ENCODE measurements around the gene WIPF2.
"Not testable (repeated sequence)": the region's sequence is repeated elsewhere in the genome, so short reads cannot be mapped to it uniquely, and the experiment has no call there.

Gene WIPF2

DNA sequence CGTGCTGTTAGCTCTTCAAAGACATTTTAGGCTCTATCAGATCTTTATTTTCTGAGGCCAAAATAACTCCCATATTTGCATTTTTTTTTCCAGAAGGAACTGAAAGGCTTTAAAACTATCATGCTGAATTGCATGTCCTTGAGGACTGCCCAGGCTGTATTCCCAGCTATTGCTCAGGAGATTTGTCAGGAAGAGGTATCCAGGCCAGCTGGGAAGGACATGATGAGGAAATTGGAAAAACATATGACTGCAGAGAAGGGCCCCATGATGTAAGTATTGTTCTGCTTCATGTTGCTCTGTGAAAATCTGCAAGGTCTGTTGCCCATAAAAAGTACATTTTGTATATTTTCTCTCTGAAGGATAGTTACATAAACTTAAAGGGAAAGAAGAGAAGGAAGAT, 74.3 kb downstream of the WIPF2 start:
- ATAC-seq: no peak
- Mint-ChIP-seq H3K27ac (no peak overlapping the region), H3K4me1 (peaks cover 5% of the 10 kb centered on the region), H3K9me3 (no peaks in the 10 kb centered on the region), H3K27me3 (no peaks in the 10 kb centered on the region), H3K4me3 (no peak overlapping the region), H3K36me3 (peaks cover 11% of the 10 kb centered on the region)

DNA sequence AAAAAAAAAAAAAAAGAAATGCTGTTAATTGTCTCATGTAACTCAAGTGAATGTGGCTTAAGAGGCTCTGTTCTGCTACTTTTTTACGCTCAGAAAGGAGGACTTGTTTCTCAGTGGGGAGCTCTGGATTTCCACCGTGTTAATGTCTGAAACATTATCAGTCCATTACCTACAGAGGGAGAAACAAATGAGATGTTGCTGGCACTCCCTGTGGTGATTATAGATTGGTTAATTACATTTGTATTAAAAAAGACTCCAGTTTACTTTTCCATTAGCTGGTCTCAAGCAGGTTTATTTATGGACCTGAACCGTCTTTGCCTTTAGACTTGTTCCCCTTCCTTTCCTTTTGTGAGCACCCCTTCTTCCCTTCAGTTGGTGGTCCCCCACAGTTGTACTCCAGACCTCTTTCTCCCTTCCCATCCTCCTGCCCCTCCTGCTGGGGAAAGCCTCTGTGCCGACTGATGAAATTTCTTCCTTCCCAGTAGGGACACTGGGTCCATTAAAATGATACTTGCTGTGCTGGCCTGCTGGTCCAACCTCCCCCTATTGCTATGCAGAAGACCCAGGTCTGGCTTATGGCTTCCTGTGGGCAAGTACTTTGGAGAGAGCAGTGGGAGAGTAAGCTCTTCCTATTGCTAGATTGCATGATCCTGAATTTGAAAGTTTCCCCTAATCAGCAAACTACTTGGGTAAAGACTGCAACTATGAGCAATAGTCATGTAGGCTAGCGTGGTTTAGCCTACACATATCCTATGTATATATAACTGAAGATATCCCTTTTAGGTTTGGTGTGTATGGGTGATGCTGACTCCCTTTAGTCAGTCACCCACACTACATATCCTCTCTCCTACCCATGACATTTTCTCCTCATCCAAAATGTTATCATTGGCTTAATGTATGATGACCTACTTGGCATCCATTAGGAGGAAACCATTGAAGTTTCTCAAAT, 76.7 kb downstream of the WIPF2 start:
- no peak for ATAC-seq
- H3K27me3 Mint-ChIP-seq: no peaks in the 10 kb centered on the region
- peaks cover 10% of the 10 kb centered on the region for H3K36me3 Mint-ChIP-seq

DNA sequence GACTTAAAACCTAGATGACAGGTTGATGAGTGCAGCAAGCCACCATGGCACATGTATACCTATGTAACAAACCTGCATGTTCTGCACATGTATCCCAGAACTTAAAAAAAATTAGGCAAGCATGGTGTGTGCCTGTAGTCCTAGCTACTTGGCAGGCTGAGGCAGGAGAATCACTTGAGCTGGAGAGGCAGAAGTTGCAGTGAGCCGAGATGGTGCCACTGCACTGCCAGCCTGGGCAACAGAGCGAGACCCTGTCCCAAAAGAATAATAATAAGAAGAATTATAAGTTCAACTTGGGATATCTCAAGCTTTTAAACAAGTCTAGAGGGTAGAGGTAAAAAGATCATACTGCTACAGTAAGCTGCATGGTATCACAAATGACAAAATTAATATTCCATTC, 78.4 kb downstream of the WIPF2 start:
- peaks cover 6% of the 10 kb centered on the region for H3K36me3 Mint-ChIP-seq

More for the DNA sequence above, 76.7 kb downstream of the WIPF2 start:
- peaks cover 4% of the 10 kb centered on the region for H3K4me1 Mint-ChIP-seq
- H3K9me3 Mint-ChIP-seq: no peaks in the 10 kb centered on the region
- H3K4me3 Mint-ChIP-seq: no peak overlapping the region
- H3K27ac Mint-ChIP-seq: peak overlapping the region; percentile 24

DNA sequence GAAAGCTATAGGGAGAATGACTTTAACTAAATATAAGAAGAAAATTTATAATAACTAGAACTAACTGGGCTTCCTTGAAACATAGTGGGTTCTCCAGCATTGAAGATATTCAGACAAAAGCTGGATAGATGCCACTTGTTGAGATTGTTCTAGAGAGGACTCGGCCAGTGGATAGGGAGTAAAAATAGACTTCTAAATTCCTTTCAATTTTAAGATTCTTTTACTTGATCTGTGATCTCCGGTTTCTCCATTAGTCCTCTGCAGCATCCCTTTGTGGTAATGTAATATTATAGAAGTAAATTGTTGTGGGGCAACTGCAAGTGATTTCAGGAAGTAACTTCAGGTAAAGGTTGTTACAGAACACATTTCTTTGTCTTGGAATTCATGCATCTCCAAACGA, 79.6 kb downstream of the WIPF2 start:
- Mint-ChIP-seq H3K27me3 (no peaks in the 10 kb centered on the region), H3K36me3 (peaks cover 6% of the 10 kb centered on the region), H3K4me1 (peaks cover 7% of the 10 kb centered on the region), H3K9me3 (no peaks in the 10 kb centered on the region), H3K27ac (no peak overlapping the region), H3K4me3 (no peak overlapping the region)
- no peak for ATAC-seq

More for the DNA sequence above, 78.4 kb downstream of the WIPF2 start:
- H3K27me3 Mint-ChIP-seq: no peaks in the 10 kb centered on the region
- H3K4me1 Mint-ChIP-seq: no peaks in the 10 kb centered on the region
- H3K9me3 Mint-ChIP-seq: no peaks in the 10 kb centered on the region
- no peak for ATAC-seq
- H3K4me3 Mint-ChIP-seq: no peak overlapping the region
- H3K27ac Mint-ChIP-seq: no peak overlapping the region

DNA sequence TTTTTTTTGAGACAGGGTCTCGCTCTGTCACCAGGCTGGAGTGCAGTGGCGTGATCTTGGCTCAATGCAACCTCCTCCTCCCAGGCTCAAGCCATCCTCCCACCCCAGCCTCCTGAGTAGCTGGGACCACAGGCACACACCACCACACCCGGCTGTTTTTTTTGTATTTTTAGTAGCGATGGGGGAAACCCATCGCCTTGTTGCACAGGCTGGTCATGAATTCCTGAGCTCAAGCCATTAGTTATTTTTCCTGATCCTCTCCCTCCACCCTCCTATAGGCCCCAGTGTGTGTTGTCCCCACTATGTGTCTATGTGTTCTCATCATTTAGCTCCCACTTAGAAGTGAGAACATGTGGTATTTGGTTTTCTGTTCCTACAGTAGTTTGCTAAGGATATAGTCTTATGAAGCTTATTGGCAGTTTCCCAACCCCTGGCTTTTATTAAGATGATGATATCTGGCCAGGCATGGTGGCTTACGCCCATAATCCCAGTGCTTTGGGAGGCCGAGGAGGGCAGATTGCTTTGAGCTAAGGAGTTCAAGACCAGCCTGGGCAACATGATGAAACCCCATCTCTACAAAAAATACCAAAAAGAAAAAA, 80.2 kb downstream of the WIPF2 start:
- not testable (repeated sequence) for H3K36me3 Mint-ChIP-seq, H3K27ac Mint-ChIP-seq, H3K9me3 Mint-ChIP-seq

DNA sequence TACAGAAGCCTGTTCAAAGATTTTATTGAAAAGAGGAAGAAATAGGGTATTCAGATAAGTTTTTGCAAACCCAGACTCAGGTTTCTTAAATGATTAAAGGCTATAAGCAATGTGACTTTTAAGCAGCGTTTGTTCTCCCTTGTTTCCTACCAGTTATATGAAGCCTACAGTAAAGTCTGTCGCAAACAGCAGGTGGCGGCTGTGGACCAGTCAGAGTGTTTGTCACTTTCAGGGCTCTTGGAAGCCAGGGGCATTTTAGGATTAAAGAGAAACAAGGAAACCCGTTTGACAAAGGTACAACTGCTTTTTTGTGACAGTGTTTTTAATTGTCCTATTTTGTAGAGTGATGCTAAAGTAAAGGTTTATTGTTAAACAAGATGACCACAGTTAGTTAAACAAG, 82.2 kb downstream of the WIPF2 start:
- no peak overlapping the region for H3K4me3 Mint-ChIP-seq
- H3K9me3 Mint-ChIP-seq: no peaks in the 10 kb centered on the region
- H3K36me3 Mint-ChIP-seq: no peaks in the 10 kb centered on the region
- ATAC-seq: no peak
- H3K27me3 Mint-ChIP-seq: no peaks in the 10 kb centered on the region
- H3K4me1 Mint-ChIP-seq: peaks cover 7% of the 10 kb centered on the region
- H3K27ac Mint-ChIP-seq: no peak overlapping the region

More for the DNA sequence above, 80.2 kb downstream of the WIPF2 start:
- not testable (repeated sequence) for H3K4me3 Mint-ChIP-seq, ATAC-seq, H3K27me3 Mint-ChIP-seq, H3K4me1 Mint-ChIP-seq

DNA sequence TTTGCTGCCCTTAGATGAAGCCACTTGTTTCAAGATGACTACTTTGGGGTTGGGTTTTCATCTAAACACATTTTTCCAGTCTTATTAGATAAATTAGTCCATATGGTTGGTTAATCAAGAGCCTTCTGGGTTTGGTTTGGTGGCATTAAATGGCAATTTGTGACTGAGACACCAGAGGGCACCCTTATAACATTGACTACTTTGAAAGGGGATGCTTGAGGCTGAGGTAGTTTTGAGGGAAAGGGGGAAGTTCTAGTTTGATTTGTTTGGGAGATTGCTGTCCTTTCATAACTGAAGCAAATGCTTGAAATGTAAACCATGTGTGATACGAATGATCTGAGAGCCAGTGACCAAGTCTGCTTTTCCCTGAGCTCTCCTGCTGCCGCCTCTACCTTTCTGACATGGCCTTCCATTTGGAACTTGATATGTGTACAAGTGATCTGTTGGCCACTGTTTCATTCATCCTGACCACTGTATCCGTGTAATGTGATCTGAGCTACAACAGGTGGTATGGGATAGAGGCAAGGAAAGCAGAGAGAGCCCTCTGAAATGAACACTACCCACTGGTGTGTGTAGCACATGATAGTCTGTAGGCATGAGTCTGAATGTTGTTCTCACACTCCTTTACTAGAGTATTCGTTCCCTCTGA, 84.0 kb downstream of the WIPF2 start:
- H3K27ac Mint-ChIP-seq: no peak overlapping the region
- peaks cover 7% of the 10 kb centered on the region for H3K4me1 Mint-ChIP-seq
- no peaks in the 10 kb centered on the region for H3K27me3 Mint-ChIP-seq

DNA sequence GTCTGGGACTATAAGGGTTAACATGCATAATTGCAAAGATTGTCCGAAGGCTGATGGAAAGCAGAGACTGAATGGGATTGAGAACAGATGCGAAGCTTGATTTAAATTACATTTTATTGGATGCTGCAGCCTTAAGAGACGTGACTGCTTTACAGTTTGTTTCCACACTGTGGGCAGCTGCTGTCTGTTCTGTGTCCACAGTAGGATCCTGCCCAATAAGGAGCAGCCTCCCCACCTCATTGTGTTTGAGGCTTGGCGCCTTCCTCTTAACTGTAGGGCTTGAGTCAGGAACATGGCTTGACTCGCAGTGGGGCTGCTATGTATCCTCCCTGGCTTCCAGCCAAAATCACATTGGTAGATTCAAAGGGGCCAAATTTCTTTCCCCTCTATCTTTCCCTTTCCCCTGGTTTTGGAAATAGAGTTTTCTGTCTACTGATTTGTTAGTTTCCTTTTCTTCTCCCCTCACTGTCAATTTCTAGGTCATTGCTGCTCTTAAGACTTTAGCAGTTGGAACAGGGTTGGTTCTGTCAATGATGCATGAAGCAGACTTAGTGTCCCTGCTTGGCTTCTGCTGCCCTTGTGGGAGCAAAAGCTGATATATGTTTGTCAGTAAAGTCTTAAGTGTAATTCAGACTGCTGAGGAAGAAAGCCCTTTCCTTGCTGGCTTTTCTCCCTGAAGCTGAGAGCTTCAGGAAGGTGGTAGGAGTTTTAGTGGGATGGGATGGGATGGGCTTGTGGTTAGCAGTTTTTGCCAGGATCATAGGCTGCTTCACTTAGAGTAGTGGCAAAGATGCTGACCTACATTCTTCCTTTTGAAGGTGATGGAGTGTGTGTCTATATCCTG, 84.8 kb downstream of the WIPF2 start:
- ATAC-seq: no peak
- no peak overlapping the region for H3K4me3 Mint-ChIP-seq
- H3K4me1 Mint-ChIP-seq: peaks cover 7% of the 10 kb centered on the region
- H3K27ac Mint-ChIP-seq: peak overlapping the region; percentile 7
- no peaks in the 10 kb centered on the region for H3K27me3 Mint-ChIP-seq
- no peaks in the 10 kb centered on the region for H3K9me3 Mint-ChIP-seq
- no peaks in the 10 kb centered on the region for H3K36me3 Mint-ChIP-seq

More for the DNA sequence above, 84.0 kb downstream of the WIPF2 start:
- peak; percentile 72 for ATAC-seq
- H3K36me3 Mint-ChIP-seq: no peaks in the 10 kb centered on the region
- no peaks in the 10 kb centered on the region for H3K9me3 Mint-ChIP-seq
- H3K4me3 Mint-ChIP-seq: no peak overlapping the region

DNA sequence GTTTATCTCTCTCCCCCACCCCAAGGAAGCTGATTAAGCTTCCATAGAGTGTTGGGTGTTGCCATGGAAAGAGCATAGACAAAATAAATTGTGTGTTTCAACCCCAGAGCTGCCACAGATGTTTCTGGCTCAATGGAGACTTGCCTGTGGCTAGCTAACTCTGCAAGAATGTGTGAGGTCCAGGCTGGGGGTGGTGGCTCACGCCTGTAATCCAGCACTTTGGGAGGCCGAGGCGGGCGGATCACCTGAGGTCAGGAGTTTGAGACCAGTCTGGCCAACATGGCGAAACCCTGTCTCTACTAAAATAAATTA, 85.4 kb downstream of the WIPF2 start:
- not testable (repeated sequence) for H3K4me1 Mint-ChIP-seq, H3K27me3 Mint-ChIP-seq, H3K4me3 Mint-ChIP-seq, H3K9me3 Mint-ChIP-seq, H3K36me3 Mint-ChIP-seq, ATAC-seq
- H3K27ac Mint-ChIP-seq: peak overlapping the region; percentile 7

DNA sequence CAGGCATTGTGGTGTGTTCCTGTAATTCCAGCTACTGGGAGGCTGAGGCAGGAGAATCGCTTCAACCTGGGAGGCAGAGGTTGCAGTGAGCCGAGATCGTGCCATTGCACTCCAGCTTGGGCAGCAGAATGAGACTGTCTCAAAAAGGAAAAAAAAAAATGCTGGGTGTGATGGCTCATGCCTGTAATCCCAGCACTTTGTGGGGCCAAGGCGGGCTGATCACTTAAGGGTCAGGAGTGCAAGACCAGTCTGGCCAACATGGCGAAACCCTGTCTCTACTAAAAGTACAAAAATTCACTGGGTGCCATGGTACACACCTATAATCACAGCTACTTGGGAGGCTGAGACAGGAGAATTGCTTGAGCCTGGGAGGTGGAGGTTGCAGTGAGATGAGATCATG, 85.8 kb downstream of the WIPF2 start:
- not testable (repeated sequence) for H3K9me3 Mint-ChIP-seq, H3K27ac Mint-ChIP-seq, H3K4me3 Mint-ChIP-seq, H3K4me1 Mint-ChIP-seq, H3K27me3 Mint-ChIP-seq, ATAC-seq, H3K36me3 Mint-ChIP-seq

DNA sequence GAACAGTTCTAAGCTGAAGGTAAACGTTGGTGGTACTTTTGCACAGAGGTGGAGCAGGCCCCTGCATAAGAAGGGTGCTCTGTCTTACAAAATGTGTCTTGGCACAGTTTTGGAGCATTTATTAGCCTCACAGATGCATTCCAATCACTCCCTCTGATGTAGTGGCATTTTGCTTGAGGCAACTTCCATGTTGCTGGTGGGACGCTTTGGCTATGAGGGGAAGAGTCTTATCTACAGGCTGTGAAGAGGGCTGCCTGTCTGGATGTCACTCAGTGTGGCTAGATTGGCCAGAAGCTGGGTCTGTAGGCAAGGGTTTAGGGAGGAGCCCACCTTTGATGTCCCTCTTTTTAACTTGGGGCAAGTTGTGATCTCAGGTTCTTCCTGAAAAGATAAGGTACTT, 87.3 kb downstream of the WIPF2 start:
- H3K36me3 Mint-ChIP-seq: no peaks in the 10 kb centered on the region
- ATAC-seq: no peak
- H3K4me1 Mint-ChIP-seq: peaks cover 7% of the 10 kb centered on the region
- no peak overlapping the region for H3K4me3 Mint-ChIP-seq
- no peaks in the 10 kb centered on the region for H3K9me3 Mint-ChIP-seq
- no peaks in the 10 kb centered on the region for H3K27me3 Mint-ChIP-seq
- no peak overlapping the region for H3K27ac Mint-ChIP-seq

DNA sequence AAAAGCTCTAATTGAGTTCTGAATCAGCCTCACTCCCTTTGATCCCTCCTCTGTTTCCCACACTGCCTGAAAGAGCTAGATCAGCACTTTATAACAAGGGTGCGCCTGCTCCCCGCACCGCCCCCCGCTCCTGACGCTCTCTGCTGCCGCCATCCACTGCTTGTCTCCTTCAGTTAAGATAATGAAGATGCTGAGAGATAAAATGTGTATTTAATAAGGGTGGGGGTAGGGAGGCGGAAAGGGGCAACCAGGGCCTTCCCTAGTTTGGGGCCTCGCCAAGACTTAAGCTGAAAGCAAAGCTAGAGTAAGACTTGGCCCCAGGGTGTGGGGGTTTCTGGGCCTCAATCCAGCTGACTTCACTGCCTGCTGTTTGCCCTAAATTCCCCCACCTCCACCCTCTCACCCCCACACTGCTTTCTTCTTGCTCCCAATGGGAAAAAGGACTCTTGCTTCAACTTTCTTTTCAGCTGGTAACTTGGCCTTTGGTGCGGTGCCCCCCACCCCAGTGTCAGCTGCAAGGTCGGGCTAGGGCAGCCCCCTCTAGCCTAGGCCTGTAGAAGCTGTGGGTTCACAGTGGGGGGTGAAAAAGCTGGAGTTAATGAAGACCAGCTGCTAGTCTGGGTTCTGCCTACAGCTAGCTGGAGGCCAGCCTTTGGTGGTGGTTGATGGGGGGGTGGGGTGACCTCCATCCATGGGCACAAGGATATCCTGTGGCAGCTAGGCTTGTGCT, 88.1 kb downstream of the WIPF2 start:
- H3K27me3 Mint-ChIP-seq: no peaks in the 10 kb centered on the region
- peaks cover 7% of the 10 kb centered on the region for H3K4me1 Mint-ChIP-seq
- no peak overlapping the region for H3K4me3 Mint-ChIP-seq
- H3K27ac Mint-ChIP-seq: no peak overlapping the region
- ATAC-seq: no peak
- H3K9me3 Mint-ChIP-seq: no peaks in the 10 kb centered on the region
- no peaks in the 10 kb centered on the region for H3K36me3 Mint-ChIP-seq

DNA sequence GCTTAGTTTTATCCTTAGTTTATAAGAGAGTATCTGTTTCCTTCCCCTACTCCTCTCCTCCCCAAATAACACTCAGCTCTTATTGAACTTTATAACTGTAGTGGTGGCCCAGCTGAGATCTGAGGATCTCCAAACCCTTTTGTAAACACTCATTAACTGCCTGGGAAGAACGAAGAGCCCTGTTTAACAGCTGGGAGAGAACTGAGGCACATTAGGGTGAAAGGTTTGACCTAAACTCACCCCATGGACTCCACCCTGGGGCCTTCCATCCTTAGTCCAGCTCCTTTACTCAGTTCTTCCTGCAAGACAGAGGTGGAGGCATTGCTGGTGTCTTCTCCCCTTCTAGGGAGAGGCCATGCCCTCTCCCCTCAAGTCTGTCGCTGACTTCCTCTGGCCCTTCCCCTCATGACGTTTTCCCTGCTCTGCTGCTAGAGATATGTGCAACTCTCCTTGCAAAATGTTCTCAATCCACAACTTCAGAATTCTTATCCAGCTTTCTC, 88.7 kb downstream of the WIPF2 start:
- no peak overlapping the region for H3K4me3 Mint-ChIP-seq
- ATAC-seq: no peak

More for the DNA sequence above, 88.7 kb downstream of the WIPF2 start:
- H3K9me3 Mint-ChIP-seq: no peaks in the 10 kb centered on the region
- H3K4me1 Mint-ChIP-seq: peaks cover 7% of the 10 kb centered on the region
- no peaks in the 10 kb centered on the region for H3K36me3 Mint-ChIP-seq
- H3K27ac Mint-ChIP-seq: no peak overlapping the region
- H3K27me3 Mint-ChIP-seq: no peaks in the 10 kb centered on the region

Data from stimulated activated memory B cell treated with anti-CD40 and anti-IgM and Interleukin-4, amounts not matched to agents 10 μg/mL and 1 μg/mL and 100 μg/mL, for 72 hours (primary cell).